ENCODE data around the gene SH3BP5L.

DNA sequence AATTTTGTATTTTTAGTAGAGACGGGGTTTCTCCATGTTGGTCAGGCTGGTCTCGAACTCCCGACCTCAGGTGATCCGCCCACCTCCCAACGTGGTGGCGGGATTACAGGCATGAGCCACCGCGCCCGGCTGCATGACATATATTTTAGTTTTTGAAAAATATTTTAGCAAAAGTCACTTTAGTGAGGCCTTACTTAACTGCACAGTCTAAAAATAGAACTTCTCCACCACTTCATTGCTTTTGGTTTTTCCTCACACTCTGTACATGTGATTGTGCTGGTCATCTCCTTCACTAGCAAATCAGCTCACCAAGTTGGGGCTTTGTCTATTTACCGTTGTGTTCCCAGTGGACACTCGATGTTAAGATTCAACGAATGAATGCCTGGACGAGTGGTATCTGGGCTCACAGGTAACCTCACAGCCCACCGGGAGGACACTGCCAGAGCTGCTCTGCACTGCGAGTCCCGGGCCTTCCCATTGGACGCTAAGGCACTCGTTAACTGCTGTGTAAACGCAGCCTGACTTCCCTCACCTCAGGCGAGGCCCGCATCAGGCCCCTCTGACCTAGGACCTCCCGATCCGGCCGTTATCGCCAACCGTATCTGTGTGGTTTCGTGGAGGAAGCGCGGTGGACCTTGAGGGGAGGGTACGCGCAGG, 47.2 kb upstream of the SH3BP5L start:
- TF ChIP-seq, protein P1, sequence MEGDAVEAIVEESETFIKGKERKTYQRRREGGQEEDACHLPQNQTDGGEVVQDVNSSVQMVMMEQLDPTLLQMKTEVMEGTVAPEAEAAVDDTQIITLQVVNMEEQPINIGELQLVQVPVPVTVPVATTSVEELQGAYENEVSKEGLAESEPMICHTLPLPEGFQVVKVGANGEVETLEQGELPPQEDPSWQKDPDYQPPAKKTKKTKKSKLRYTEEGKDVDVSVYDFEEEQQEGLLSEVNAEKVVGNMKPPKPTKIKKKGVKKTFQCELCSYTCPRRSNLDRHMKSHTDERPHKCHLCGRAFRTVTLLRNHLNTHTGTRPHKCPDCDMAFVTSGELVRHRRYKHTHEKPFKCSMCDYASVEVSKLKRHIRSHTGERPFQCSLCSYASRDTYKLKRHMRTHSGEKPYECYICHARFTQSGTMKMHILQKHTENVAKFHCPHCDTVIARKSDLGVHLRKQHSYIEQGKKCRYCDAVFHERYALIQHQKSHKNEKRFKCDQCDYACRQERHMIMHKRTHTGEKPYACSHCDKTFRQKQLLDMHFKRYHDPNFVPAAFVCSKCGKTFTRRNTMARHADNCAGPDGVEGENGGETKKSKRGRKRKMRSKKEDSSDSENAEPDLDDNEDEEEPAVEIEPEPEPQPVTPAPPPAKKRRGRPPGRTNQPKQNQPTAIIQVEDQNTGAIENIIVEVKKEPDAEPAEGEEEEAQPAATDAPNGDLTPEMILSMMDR (IDR thresholded peaks at IDR 0.05) = no peak
- TF ChIP-seq POLR2A (IDR thresholded peaks at IDR 0.05) (no peak), POLR2AphosphoS5 (IDR thresholded peaks at IDR 0.05) (no peak), EP300 (IDR thresholded peaks at IDR 0.05) (no peak)

Data from gastroesophageal sphincter (tissue), 3 donors.